OCI-LY3 (cell line): Measurements from ENCODE around the gene PSMA2.

ENCODE experiments used
- CTCF ChIP-seq: fragments of 200-600, 300-600 bp; sonication (generic); IDR thresholded peaks from 2 replicates; pipeline ENCODE4 v1.5.1; 2014; ENCODE audit warnings: antibody characterized with exemption, low read length, low read depth
- EZH2phosphoT487 ChIP-seq: fragments of 200-600 bp; shearing (Covaris generic); IDR thresholded peaks from 2 replicates; pipeline ENCODE4 v1.6.1; 2018; ENCODE audit warnings: antibody characterized with exemption, mixed run types, low read depth

- TF ChIP-seq CTCF = no peak
- no peak for TF ChIP-seq EZH2phosphoT487
These were observed 27.6 kb upstream of the PSMA2 start for GRCh38 chr7:42959549-42959948.
